Hematopoietic multipotent progenitor cell treated with erythropoietin and hydrocortisone succinate and interleukin-3 and kit ligand, for 4 days (in vitro differentiated cells): ENCODE measurements around the gene FOXC2.

ENCODE experiments used
- DNase-seq: peaks from one replicate; pipeline ENCODE4 v3.0.0-alpha.2; 2015

Gene FOXC2

GRCh38 chr16:86558355-86559193 is 8.1 kb upstream of the FOXC2 start:
- no peak for DNase-seq

DNA sequence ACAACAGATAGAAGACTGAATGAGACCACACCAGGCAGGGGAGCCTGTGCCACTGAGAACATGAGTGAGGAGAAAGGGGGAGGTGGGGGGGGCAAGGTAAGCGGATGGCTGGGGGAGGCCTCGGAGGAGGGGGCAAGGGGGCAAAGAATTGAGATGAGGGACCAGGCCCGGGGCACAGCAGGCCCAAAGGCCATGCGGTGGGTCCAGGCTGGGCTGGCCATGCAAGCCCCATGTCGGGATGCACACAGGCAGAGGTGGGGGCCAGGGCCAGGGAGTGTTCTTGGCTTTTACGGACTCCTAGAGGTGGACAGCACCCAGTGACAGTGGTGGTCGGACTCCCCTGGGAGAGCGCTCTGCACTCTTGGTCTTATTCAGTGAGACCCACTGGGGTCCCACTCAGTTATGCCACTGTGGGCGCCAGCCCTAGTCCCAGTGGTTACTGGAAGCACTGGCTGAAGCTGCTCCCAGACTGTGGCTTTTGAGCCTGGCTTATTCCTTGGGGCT is 6.8 kb upstream of the FOXC2 start:
- DNase-seq = no peak

GRCh38 chr16:86562356-86562755 is 4.3 kb upstream of the FOXC2 start:
- no peak for DNase-seq

DNA sequence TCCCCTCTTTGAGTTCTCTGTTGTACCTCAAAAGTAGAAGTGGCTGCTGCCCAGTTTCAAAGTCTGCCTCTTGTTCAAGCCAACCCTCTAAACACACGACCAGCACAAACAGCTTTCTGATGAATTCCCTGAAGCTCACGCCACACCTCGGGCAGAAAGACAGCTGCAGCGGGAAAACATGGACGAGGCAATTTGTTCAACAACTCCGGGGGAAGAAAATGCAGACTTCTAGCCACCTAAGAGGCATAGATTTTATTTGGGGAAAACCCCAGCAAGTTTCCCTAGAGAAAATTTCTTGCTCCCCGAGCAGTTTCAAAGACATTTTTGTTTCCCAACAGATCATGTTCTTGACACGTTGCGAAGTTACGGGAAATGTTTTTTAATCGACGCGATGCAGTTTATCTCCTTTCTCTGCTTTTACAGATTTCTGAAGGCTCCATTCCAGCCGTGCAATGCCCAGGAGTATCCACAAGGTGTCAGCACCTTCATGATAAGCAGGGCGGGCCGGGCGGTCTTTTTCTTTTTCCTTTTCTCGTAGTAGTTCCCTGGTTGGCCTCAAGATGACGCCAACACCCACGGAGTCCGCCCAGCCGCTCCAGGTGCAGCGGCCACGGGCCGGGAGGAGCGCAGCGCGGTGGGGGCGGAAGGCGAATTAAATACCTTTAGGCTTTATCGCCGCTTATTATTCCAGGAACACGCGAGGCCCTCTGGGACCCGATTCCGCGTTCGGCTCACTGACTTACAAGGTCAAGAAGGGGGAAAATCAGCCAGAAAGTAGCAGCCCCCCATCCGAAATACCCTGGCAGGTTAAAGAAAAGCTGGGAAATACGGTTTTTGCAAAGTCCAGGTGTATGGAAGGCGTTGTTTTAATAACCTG is 2.9 kb upstream of the FOXC2 start:
- peak; percentile 94 for DNase-seq

GRCh38 chr16:86565181-86565631 is 1.4 kb upstream of the FOXC2 start:
- no peak for DNase-seq

- DNase-seq = no peak
Observed at GRCh38 chr16:86565644-86566511, 751 bp upstream of the FOXC2 start.

DNA sequence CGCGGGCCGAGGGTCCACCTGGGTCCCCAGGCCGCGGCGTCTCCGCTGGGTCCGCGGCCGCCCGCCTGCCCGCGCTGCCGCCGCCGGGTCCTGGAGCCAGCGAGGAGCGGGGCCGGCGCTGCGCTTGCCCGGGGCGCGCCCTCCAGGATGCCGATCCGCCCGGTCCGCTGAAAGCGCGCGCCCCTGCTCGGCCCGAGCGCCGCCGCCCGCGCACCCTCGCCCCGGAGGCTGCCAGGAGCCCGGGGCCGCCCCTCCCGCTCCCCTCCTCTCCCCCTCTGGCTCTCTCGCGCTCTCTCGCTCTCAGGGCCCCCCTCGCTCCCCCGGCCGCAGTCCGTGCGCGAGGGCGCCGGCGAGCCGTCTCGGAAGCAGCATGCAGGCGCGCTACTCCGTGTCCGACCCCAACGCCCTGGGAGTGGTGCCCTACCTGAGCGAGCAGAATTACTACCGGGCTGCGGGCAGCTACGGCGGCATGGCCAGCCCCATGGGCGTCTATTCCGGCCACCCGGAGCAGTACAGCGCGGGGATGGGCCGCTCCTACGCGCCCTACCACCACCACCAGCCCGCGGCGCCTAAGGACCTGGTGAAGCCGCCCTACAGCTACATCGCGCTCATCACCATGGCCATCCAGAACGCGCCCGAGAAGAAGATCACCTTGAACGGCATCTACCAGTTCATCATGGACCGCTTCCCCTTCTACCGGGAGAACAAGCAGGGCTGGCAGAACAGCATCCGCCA is 504 bp downstream of the FOXC2 start:
- no peak for DNase-seq

DNA sequence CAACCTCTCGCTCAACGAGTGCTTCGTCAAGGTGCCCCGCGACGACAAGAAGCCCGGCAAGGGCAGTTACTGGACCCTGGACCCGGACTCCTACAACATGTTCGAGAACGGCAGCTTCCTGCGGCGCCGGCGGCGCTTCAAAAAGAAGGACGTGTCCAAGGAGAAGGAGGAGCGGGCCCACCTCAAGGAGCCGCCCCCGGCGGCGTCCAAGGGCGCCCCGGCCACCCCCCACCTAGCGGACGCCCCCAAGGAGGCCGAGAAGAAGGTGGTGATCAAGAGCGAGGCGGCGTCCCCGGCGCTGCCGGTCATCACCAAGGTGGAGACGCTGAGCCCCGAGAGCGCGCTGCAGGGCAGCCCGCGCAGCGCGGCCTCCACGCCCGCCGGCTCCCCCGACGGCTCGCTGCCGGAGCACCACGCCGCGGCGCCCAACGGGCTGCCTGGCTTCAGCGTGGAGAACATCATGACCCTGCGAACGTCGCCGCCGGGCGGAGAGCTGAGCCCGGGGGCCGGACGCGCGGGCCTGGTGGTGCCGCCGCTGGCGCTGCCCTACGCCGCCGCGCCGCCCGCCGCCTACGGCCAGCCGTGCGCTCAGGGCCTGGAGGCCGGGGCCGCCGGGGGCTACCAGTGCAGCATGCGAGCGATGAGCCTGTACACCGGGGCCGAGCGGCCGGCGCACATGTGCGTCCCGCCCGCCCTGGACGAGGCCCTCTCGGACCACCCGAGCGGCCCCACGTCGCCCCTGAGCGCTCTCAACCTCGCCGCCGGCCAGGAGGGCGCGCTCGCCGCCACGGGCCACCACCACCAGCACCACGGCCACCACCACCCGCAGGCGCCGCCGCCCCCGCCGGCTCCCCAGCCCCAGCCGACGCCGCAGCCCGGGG is 1.3 kb downstream of the FOXC2 start:
- DNase-seq = no peak

DNA sequence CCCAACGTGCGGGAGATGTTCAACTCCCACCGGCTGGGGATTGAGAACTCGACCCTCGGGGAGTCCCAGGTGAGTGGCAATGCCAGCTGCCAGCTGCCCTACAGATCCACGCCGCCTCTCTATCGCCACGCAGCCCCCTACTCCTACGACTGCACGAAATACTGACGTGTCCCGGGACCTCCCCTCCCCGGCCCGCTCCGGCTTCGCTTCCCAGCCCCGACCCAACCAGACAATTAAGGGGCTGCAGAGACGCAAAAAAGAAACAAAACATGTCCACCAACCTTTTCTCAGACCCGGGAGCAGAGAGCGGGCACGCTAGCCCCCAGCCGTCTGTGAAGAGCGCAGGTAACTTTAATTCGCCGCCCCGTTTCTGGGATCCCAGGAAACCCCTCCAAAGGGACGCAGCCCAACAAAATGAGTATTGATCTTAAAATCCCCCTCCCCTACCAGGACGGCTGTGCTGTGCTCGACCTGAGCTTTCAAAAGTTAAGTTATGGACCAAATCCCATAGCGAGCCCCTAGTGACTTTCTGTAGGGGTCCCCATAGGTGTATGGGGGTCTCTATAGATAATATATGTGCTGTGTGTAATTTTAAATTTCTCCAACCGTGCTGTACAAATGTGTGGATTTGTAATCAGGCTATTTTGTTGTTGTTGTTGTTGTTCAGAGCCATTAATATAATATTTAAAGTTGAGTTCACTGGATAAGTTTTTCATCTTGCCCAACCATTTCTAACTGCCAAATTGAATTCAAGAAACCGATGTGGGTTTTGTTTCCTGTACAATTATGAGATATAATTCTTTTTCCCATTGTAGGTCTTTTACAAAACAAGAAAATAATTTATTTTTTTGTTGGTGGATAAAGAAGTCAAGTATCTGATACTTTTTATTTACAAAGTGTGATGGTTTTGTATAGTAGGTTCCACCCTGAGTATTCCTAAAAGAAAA is 2.3 kb downstream of the FOXC2 start:
- no peak for DNase-seq

- no peak for DNase-seq
Observed at GRCh38 chr16:86569701-86570447, 3.2 kb downstream of the FOXC2 start.

DNA sequence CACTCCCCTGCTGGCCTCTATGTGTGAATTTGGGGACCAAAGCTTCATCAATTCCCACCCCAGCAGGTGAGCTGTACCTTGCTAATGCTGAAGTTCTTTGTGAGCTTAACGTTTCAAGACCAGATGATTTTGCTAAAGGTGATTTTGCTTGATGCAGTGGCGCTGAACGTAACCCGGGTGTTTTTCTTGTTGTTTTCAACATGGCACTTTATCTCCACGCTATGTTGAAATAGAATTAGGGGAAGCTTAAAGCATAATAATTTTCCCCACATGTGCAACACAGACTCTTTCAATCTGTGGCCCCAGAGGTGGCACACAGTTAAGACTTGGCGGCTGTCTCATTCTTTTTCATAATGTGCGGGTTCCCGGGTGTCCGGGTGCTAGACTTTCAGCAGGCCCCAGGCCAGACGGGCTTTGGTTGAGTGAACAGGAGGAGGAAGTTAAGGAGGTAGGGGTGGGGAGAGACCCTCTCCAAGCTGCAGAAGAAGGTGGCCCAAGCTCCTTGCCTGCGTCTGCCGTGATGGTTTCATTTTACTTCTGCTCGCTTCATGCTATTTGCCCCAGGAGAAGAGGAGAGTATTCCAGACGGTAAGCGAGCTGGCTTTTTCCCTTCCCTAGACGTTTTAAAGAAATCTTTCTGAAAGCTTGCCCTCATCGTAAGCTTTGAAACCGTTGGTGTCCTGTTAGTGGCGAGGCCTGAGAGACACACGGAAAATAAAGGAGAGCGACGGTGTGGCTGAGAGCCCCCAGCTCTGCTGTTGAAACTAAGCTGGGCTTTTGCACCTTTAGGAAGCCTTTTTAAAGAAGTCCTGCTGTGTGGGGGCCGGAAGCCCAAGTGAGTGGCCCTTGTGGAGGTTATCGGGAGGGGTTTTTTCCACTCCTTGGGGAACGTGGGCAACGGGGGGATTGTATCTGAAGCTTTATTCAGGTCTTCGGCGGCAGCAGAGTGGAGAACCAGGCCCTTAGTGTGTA is 4.2 kb downstream of the FOXC2 start:
- no peak for DNase-seq

GRCh38 chr16:86571530-86571915 is 4.9 kb downstream of the FOXC2 start:
- no peak for DNase-seq

GRCh38 chr16:86572041-86572521 is 5.5 kb downstream of the FOXC2 start:
- no peak for DNase-seq

GRCh38 chr16:86572606-86573005 is 6.0 kb downstream of the FOXC2 start:
- no peak for DNase-seq

GRCh38 chr16:86573215-86573614 is 6.6 kb downstream of the FOXC2 start:
- DNase-seq = no peak

- no peak for DNase-seq
Observed at GRCh38 chr16:86573646-86574508, 7.2 kb downstream of the FOXC2 start.

DNA sequence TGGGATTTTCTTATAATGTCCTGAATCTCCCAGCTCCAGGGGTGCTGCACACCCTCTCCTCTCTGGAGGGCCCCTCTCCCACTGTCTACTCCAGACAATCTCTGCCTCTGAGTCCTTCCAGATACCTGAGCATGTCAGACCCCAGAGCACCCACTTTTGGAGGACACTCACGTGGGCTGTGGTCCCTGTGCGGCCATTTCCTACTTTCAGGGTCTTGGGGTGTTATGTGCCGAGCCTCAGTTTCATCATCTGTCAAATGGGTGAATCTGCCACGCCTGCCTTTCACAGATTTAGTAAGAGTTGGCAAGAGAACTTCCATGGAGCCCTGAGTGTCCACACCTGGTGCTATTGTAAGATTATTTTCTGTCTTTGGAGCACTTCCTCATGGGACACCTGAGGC is 8.0 kb downstream of the FOXC2 start:
- DNase-seq = no peak
